HepG2 (cell line): ENCODE data around the gene KISS1. TPM values are rescaled to one million over a fixed set of nuclear protein-coding genes. Genes with fewer than 3 reads are reported as not detected.

ENCODE experiments used
- HIVEP1 ChIP-seq: sonication (generic); formaldehyde crosslinking; IDR thresholded peaks from 2 replicates; pipeline ENCODE4 v1.4.0; 2020; ENCODE audit warnings: mild to moderate bottlenecking, missing genetic modification reagents
- HNRNPH1 ChIP-seq: fragments of 200-400 bp; formaldehyde crosslinking; optimal IDR thresholded peaks from 2 replicates; pipeline ENCODE3; 2017; ENCODE audit warnings: mild to moderate bottlenecking, low read depth, low read length
- RFX5 ChIP-seq: IDR thresholded peaks from 2 replicates; pipeline ENCODE4 v1.6.1; 2011; ENCODE audit warnings: low read depth, low read length, improper control_type of control experiment
- SNAPC2 ChIP-seq: sonication (generic); formaldehyde crosslinking; IDR thresholded peaks from 2 replicates; pipeline ENCODE4 v1.8.1; 2022; ENCODE audit warnings: mild to moderate bottlenecking, missing genetic modification reagents
- ZFP37 ChIP-seq: sonication (generic); formaldehyde crosslinking; IDR thresholded peaks from 2 replicates; pipeline ENCODE4 v1.4.0; 2020; ENCODE audit warnings: missing genetic modification reagents, borderline replicate concordance
- ZNF543 ChIP-seq: sonication (generic); formaldehyde crosslinking; IDR thresholded peaks from 2 replicates; pipeline ENCODE4 v1.4.0; 2020; ENCODE audit warnings: mild to moderate bottlenecking, missing genetic modification reagents
- ZNF580 ChIP-seq: IDR thresholded peaks from 2 replicates; pipeline ENCODE4 v1.6.1; 2016; ENCODE audit warnings: low read depth, borderline replicate concordance
- ZNF720 ChIP-seq: sonication (generic); formaldehyde crosslinking; IDR thresholded peaks from 2 replicates; pipeline ENCODE4 v1.4.0; 2020; ENCODE audit warnings: missing genetic modification reagents
- ZNF780A ChIP-seq: sonication (generic); formaldehyde crosslinking; IDR thresholded peaks from 2 replicates; pipeline ENCODE4 v1.8.0; 2022; ENCODE audit warnings: mild to moderate bottlenecking, missing genetic modification reagents, moderate library complexity
- ZNF792 ChIP-seq: IDR thresholded peaks from 2 replicates; pipeline ENCODE4 v1.6.1; 2016
- ZZZ3 ChIP-seq: sonication (generic); formaldehyde crosslinking; IDR thresholded peaks from 2 replicates; pipeline ENCODE4 v1.4.0; 2020; ENCODE audit warnings: missing genetic modification reagents, mild to moderate bottlenecking, borderline replicate concordance
- polyA plus RNA-seq, 8 experiments: library from polyadenylated mRNA; depleted of rRNA in 3 of 8; stranded (reverse) in 7 of 8; unstranded in 1 of 8; fragments of >200 nt; fragmentation: Illumina TruSeq in 4 of 8; extraction: Trizol in 4 of 8; gene quantifications; 2 replicates each; pipeline versions ENCODE4 v1.2.1 to v1.2.3, GENCODE V29; 2011 to 2016; ENCODE audit warnings: low read depth in 4 of 8, missing spikeins in 1 of 8, mixed read lengths in 1 of 8; ENCODE audit not compliant: insufficient read depth in 1 of 8
- total RNA-seq, 5 experiments: library from RNA; depleted of rRNA; stranded (reverse); fragments of >200 nt; fragmentation: Illumina TruSeq; extraction: Trizol; gene quantifications; 2 replicates each; pipeline ENCODE4 v1.2.3, GENCODE V29; 2016; ENCODE audit warnings: low read depth in 1 of 5
- TF ChIP-seq, protein P1 (sequence below), 2 experiments: sonication (generic) in 1 of 2; formaldehyde crosslinking in 1 of 2; IDR thresholded peaks; 2 replicates each; pipeline versions ENCODE4 v1.4.0 to v1.6.1; 2016 to 2020; ENCODE audit warnings: borderline replicate concordance in 1 of 2, low read depth in 1 of 2, mild to moderate bottlenecking in 1 of 2, missing genetic modification reagents in 1 of 2
- TF ChIP-seq, protein P2 (sequence below): sonication (generic); formaldehyde crosslinking; IDR thresholded peaks from 2 replicates; pipeline ENCODE4 v1.5.1; 2020; ENCODE audit warnings: missing genetic modification reagents, mild to moderate bottlenecking, borderline replicate concordance
- TF ChIP-seq, protein P3 (sequence below): IDR thresholded peaks from 2 replicates; pipeline ENCODE4 v1.6.1; 2018; ENCODE audit warnings: missing genetic modification reagents
- TF ChIP-seq, protein P4 (sequence below): sonication (generic); formaldehyde crosslinking; IDR thresholded peaks from 2 replicates; pipeline ENCODE4 v1.4.0; 2020; ENCODE audit warnings: mild to moderate bottlenecking, missing genetic modification reagents, borderline replicate concordance
- TF ChIP-seq, protein P5 (sequence below), 2 experiments: fragments of 450-650 bp in 1 of 2; sonication (generic) in 1 of 2; formaldehyde crosslinking; IDR thresholded peaks; 2 replicates each; pipeline versions ENCODE4 v1.5.0 to v1.8.0; 2020 to 2022; ENCODE audit warnings: mild to moderate bottlenecking in 1 of 2, missing genetic modification reagents in 1 of 2
- TF ChIP-seq, protein P6 (sequence below): sonication (generic); formaldehyde crosslinking; IDR thresholded peaks from 2 replicates; pipeline ENCODE4 v1.4.0; 2020; ENCODE audit warnings: missing genetic modification reagents, borderline replicate concordance

KISS1 gene
- total and polyA plus RNA-seq, 2 of the 13 experiments (the other 11 are each of a cell fraction or from before 2014, with no cell fraction given), result 0.24 to 0.80 TPM

DNA sequence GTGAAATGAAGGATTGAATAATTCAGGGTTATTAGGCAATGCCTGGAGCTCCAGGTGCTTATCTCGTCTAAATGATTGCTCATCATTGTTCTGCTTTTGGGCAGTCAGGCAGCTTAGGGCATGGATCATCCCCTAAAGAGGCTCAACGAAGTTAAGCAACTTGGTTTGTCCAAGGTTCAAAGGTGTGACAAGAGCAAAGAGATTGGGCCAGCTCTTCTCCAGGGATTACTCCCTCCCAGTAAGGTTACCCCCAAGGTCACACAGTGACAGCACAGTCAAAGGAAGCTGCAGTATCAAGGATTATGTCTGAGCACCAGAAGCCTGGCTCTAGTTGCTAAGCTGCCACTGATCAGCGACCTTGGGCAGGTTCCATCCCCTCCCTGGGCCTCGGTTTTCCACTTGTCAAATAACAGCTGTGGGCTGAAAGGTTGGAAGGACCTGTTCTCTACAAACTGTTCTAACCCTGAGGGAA, 51.2 kb downstream of the KISS1 start (continued):
- TF ChIP-seq, protein P1, sequence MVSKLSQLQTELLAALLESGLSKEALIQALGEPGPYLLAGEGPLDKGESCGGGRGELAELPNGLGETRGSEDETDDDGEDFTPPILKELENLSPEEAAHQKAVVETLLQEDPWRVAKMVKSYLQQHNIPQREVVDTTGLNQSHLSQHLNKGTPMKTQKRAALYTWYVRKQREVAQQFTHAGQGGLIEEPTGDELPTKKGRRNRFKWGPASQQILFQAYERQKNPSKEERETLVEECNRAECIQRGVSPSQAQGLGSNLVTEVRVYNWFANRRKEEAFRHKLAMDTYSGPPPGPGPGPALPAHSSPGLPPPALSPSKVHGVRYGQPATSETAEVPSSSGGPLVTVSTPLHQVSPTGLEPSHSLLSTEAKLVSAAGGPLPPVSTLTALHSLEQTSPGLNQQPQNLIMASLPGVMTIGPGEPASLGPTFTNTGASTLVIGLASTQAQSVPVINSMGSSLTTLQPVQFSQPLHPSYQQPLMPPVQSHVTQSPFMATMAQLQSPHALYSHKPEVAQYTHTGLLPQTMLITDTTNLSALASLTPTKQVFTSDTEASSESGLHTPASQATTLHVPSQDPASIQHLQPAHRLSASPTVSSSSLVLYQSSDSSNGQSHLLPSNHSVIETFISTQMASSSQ (IDR thresholded peaks at IDR 0.05; ENCODE audit: low read depth), result 0 out of 2 replicates have a peak, but pooled peaks have one; percentile 34
- TF ChIP-seq, protein P1 (CRISPR knock-in tag; IDR thresholded peaks at IDR 0.05; ENCODE audit: borderline replicate concordance), result peak; percentile 73; the same call in 1 of the 2 replicates
- TF ChIP-seq RFX5, result no peak
- TF ChIP-seq ZNF580, result no peak; the same call in 1 of the 2 replicates
- no peak for TF ChIP-seq HNRNPH1
- TF ChIP-seq ZNF792, result peak; percentile 71; the same call in 1 of the 2 replicates
- TF ChIP-seq, protein P2, sequence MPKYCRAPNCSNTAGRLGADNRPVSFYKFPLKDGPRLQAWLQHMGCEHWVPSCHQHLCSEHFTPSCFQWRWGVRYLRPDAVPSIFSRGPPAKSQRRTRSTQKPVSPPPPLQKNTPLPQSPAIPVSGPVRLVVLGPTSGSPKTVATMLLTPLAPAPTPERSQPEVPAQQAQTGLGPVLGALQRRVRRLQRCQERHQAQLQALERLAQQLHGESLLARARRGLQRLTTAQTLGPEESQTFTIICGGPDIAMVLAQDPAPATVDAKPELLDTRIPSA, result no peak
- TF ChIP-seq, protein P3, sequence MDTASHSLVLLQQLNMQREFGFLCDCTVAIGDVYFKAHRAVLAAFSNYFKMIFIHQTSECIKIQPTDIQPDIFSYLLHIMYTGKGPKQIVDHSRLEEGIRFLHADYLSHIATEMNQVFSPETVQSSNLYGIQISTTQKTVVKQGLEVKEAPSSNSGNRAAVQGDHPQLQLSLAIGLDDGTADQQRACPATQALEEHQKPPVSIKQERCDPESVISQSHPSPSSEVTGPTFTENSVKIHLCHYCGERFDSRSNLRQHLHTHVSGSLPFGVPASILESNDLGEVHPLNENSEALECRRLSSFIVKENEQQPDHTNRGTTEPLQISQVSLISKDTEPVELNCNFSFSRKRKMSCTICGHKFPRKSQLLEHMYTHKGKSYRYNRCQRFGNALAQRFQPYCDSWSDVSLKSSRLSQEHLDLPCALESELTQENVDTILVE (CRISPR knock-in tag), result peak; percentile 83; the same call in 1 of the 2 replicates
- TF ChIP-seq, protein P4, sequence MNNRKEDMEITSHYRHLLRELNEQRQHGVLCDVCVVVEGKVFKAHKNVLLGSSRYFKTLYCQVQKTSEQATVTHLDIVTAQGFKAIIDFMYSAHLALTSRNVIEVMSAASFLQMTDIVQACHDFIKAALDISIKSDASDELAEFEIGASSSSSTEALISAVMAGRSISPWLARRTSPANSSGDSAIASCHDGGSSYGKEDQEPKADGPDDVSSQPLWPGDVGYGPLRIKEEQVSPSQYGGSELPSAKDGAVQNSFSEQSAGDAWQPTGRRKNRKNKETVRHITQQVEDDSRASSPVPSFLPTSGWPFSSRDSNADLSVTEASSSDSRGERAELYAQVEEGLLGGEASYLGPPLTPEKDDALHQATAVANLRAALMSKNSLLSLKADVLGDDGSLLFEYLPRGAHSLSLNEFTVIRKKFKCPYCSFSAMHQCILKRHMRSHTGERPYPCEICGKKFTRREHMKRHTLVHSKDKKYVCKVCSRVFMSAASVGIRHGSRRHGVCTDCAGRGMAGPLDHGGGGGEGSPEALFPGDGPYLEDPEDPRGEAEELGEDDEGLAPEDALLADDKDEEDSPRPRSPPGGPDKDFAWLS (CRISPR knock-in tag), result no peak
- TF ChIP-seq ZNF543 (CRISPR knock-in tag), result peak; percentile 49; the same call in 1 of the 2 replicates
- TF ChIP-seq ZNF780A (CRISPR knock-in tag), result no peak
- TF ChIP-seq HIVEP1 (CRISPR knock-in tag), result peak; percentile 90; the same call in 1 of the 2 replicates
- no peak for TF ChIP-seq ZFP37 (CRISPR knock-in tag)
- TF ChIP-seq ZNF720 (CRISPR knock-in tag), result no peak
- no peak for TF ChIP-seq ZZZ3 (CRISPR knock-in tag)
- TF ChIP-seq, protein P5, sequence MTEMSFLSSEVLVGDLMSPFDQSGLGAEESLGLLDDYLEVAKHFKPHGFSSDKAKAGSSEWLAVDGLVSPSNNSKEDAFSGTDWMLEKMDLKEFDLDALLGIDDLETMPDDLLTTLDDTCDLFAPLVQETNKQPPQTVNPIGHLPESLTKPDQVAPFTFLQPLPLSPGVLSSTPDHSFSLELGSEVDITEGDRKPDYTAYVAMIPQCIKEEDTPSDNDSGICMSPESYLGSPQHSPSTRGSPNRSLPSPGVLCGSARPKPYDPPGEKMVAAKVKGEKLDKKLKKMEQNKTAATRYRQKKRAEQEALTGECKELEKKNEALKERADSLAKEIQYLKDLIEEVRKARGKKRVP (CRISPR knock-in tag; IDR thresholded peaks at IDR 0.05), result 0 out of 4 replicates have a peak, but pooled peaks of 1 of the 2 experiments have one; percentile 59
- no peak for TF ChIP-seq SNAPC2
- TF ChIP-seq, protein P6, sequence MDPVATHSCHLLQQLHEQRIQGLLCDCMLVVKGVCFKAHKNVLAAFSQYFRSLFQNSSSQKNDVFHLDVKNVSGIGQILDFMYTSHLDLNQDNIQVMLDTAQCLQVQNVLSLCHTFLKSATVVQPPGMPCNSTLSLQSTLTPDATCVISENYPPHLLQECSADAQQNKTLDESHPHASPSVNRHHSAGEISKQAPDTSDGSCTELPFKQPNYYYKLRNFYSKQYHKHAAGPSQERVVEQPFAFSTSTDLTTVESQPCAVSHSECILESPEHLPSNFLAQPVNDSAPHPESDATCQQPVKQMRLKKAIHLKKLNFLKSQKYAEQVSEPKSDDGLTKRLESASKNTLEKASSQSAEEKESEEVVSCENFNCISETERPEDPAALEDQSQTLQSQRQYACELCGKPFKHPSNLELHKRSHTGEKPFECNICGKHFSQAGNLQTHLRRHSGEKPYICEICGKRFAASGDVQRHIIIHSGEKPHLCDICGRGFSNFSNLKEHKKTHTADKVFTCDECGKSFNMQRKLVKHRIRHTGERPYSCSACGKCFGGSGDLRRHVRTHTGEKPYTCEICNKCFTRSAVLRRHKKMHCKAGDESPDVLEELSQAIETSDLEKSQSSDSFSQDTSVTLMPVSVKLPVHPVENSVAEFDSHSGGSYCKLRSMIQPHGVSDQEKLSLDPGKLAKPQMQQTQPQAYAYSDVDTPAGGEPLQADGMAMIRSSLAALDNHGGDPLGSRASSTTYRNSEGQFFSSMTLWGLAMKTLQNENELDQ (CRISPR knock-in tag), result no peak
